HG03095 (cell line): ENCODE data around the gene PPP1R14B.

Experiments used
- ATAC-seq: cut with Tn5 transposase; IDR thresholded peaks from one replicate; pipeline ENCODE4 v1.9.1; 2021; ENCODE audit warnings: moderate library complexity; ENCODE audit not compliant: unreplicated experiment

PPP1R14B gene

DNA sequence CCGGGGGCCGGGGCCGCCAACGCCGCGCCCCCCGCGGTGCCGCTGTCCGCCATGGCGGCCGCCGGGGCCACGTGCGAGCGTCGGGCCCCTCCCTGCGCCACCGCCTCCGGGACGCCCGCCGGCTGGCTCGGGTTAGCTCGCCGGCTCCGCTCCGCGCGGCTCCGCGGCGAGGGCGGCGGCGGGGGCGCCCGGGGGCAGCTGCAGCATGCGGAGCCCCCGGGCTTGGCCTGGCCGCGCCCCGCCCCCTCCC lies 197 bp downstream of the PPP1R14B start:
- peak; percentile 10 for ATAC-seq

GRCh38 chr11:64245797-64246620 lies 734 bp downstream of the PPP1R14B start:
- no peak for ATAC-seq

DNA sequence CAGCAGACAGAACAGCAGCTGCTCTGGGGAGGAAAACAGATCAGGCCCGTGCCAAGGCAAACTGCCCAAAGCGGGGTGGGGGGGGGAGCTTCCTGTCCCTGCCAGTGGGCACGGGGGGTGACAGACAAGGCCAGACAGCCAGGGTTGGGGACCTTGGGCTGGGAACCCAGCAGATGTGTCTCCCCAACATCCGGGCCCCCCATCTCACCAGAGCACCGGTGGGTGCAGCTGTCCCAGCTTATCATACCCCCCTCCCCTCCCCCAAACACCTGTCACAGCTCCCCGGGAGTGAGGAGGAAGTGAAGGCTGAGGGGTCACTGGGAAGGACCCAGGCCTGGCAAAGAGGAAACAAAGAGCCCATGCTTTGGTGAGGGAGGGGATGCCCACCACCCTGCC lies 1.3 kb downstream of the PPP1R14B start:
- no peak for ATAC-seq

- ATAC-seq: no peak
These were observed 1.8 kb downstream of the PPP1R14B start for GRCh38 chr11:64244966-64245365.

DNA sequence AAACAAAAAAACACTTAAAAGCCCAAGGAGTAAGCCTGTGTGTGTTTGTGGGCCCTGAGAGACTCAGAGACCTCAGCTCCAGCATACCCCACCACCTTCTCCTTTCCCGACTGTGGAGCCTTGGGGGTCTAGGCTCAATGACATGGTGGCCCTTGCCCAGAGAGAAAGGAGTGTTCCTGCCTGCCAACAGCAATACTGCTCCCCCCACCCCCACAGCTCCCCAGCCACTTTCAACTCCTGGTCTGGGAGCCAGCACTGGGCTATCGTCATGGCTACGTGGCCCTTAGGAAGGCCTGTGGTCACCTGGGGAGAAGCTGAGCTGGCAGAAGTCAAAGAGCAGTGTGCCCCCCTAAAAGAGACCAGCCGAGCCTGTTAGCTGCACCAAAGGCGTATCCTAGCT lies 2.6 kb downstream of the PPP1R14B start:
- no peak for ATAC-seq

- ATAC-seq: no peak
These were observed 3.4 kb downstream of the PPP1R14B start for GRCh38 chr11:64243236-64243854.

DNA sequence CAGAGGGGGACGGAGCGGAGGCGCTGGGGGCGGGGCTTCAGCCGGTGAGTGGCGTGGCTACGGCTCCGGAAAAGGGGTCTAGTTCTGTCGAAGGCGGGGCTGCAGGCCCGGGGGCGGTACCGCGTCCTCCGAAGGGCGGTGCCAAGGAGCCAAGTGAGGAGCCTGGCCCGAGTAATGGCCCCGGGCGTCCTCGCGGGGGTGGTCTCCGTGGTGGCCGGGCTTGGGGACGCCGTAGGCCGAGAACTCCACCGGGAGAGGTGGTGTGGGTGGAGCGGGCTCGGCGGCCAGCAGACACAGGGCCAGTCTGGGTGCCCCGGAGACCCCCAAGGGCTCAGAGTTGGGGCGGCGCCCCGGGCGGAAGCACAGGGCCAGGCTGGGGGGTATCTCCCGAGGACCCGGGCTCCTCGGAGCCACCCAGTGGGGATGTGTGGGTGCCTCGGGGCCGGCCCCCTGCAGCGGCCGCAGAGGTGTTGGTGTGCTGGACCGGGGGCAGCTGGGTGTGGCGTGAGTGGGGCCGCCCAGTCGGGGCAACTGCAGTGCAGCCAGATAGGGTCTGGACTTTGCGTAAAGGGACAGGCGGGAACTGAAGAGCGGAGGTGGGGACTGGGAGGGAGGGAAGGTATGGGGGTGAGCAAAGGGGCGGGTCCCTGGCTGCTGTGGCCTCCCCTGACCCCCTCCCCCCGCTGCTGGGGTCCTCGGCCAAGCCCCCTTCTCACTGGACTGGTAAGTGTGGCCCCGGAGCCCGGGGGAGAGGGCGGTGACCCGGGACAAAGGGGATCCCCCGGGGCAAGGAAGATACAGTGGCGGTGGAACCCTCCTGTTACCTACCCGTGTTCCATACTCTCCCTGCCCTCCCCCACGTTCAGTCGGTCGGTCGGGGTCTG lies 5.0 kb downstream of the PPP1R14B start:
- ATAC-seq: peak; percentile 6

GRCh38 chr11:64241241-64241490 lies 5.6 kb downstream of the PPP1R14B start:
- peak; percentile 61 for ATAC-seq

- peak; percentile 47 for ATAC-seq
These were observed 6.1 kb downstream of the PPP1R14B start, which contains the start of gene FKBP2 for GRCh38 chr11:64240435-64241240. Gene FKBP2, plus strand, starts transcription at chr11:64241095. Its CDS starts 1,293 bp downstream, at chr11:64242388.

- no peak for ATAC-seq
These were observed 6.9 kb downstream of the PPP1R14B start for GRCh38 chr11:64239662-64240434.

GRCh38 chr11:64238999-64239398 lies 7.7 kb downstream of the PPP1R14B start:
- ATAC-seq: no peak

DNA sequence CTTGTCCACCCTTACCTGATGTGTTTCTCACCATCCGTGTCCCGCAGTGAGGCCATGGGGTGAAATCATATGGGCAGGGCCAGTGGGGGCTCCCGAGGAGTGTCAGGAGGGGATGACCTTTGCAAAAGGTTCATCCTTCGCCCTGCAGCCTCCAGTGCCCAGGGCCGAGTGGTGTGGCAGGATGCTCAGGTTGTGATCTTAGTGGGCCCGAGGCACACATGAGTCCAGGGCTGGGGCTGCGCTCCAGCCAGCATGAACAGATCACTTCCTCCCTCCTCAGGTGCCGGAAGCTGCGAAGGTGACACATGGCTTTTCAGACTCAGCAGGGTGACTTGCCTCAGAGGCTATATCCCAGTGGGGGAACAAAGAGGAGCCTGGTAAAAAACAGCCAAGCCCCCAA lies 8.7 kb downstream of the PPP1R14B start:
- no peak for ATAC-seq

DNA sequence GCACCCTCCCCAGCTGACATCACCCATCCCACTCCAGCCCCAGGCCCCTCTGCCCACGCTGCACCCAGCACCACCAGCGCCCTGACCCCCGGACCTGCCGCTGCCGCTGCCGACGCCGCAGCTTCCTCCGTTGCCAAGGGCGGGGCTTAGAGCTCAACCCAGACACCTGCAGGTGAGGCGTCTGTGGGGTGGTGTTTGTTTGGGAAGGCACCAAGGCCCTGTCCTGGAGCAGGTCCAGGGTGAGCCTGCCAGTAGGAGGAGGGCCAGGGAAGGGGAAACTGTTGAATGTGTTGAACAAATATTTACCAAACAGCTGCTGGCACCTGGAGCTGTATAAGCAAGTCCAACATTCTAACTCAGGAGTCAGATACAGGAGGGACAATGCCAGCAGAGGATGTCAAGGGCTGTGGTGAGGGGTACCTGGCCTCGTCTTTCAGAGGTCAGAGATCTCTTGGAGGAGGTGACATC lies 9.2 kb downstream of the PPP1R14B start:
- no peak for ATAC-seq

DNA sequence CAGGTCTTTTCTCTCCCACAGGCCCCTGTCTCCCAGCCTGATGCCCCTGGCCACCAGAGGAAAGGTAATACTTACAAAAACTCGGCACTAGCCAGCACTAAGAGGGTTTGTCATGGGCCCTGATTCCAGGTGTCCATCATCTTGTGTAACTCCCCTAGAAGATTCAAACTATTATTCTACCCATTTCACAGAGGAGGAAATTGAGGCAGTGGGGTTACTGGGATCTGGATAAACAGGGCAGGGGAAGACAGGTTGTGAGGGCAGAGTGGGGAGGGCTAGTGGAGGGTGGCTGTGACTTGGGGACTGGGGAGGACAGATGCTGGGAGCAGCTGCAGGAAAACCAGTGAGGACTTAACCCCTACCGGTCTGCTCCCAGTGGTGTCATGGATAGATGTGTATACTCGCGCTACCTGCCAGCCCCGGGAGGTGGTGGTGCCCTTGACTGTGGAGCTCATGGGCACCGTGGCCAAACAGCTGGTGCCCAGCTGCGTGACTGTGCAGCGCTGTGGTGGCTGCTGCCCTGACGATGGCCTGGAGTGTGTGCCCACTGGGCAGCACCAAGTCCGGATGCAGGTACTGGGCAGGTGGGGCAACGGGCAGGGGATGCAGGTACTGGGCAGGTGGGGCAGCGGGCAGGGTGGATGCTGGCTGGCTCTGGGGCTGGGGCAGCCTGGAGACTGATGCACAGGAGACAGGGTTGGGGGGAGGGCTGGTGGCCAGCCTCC lies 11.1 kb downstream of the PPP1R14B start:
- no peak for ATAC-seq

- ATAC-seq: no peak
These were observed 11.9 kb downstream of the PPP1R14B start for GRCh38 chr11:64234647-64235379.

DNA sequence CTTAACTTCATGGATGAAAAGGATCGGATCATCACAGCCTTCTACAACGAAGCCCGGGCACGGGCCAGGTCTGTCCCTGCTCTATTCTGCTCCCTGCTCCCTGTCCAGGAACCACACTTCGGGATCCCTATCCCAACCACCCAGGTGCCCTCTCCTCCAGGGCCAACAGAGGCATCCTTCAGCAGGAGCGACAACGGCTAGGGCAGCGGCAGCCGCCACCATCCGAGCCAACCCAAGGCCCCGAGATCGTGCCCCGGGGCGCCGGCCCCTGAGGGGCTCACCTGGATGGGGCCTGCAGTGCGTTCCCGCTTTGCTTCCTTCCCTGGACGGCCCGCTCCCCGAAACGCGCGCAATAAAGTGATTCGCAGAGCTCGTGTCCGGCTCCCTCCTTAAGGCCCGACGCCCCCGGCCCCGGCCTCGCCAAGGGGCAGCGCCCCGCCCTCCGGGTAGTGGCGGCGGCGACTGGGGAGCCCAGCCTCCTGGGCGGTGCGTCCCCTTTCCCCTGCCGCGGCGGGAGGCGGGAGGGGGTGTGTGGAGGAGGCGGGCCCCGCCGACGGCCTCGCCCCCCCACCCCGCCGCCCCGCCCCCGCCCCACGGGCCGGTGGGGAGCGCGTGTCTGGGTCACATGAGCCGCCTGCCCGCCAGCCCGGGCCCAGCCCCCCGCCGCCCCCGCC lies 12.7 kb downstream of the PPP1R14B start, which contains the start of gene VEGFB:
TSS of gene VEGFB (plus strand) at position 672 of the 674 bp plus-strand sequence. CDS start 250 bp downstream, outside the sequence.
- ATAC-seq: no peak

DNA sequence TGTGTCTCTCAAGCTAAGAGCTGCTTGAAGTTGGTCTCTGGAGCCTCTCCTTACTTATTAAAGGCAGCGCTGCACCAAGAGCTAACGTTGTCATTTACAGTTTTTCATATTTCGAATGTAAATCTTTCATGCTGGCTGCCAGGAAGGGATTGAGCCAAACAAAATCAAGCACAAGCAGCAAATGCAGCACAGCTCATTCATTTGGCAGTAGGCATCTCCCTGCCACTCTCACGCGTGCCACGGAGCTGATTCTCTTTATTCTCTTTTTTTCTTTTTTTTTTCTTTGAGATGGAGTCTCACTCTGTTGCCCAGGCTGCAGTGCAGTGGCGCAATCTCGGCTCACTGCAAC lies 13.8 kb downstream of the PPP1R14B start:
- ATAC-seq: no peak

DNA sequence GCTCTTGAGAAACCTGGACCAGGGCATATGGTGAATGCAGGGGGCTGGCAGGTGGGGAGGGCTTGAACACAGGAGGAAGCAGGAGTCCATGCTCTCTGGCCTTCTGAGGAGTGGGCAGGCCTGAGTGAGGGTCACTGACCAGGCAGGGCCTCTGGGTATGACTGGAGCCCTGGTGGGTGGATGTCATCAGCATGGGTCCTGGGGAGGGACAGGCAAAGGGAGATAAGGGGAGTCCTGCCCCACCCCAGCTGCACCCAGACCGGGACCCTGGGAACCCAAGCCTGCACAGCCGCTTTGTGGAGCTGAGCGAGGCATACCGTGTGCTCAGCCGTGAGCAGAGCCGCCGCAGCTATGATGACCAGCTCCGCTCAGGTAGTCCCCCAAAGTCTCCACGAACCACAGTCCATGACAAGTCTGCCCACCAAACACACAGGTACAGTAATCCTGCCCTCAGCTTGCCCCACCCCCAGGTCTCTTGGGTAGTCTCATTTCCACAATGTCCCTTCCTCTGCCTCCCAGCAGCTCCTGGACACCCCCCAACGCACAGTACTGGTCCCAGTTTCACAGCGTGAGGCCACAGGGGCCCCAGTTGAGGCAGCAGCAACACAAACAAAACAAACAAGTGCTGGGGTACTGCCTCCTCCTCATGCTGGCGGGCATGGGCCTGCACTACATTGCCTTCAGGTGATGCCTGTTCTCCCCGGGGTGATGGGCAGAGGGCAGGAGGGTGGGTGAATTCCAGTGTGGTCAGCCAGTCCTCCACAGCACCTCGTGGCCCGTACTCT lies 14.4 kb downstream of the PPP1R14B start:
- ATAC-seq: no peak
